ENCODE results near the gene ACAA2. TPM values are rescaled to one million over a fixed set of nuclear protein-coding genes. Genes with fewer than 3 reads are reported as not detected.
"Not testable (repeated sequence)": the region's sequence is repeated elsewhere in the genome, so short reads cannot be mapped to it uniquely, and the experiment has no call there.

Gene ACAA2
- polyA plus RNA-seq, 1 donor (not counting 4 experiments of a cell fraction or from before 2014, with no cell fraction given): 2.3 TPM

- Histone ChIP-seq H3K9me1 (ENCODE audit: control insufficient read depth, extremely low read depth, insufficient read depth, low read length) (no peaks in the 10 kb centered on the region), H4K20me1 (ENCODE audit: control insufficient read depth, extremely low read depth, insufficient read depth, low read length) (no peaks in the 10 kb centered on the region), H3K9ac (ENCODE audit: control insufficient read depth, extremely low read depth, insufficient read depth, low read length) (no peak overlapping the region), H2AFZ (ENCODE audit: control insufficient read depth, low read length) (no peak overlapping the region), H3K27me3 (ENCODE audit: control insufficient read depth, extremely low read depth, insufficient read depth, low read length) (no peaks in the 10 kb centered on the region), H3K4me2 (ENCODE audit: control insufficient read depth, extremely low read depth, insufficient read depth, low read depth, low read length) (no peak overlapping the region), H3K4me1 (ENCODE audit: control insufficient read depth, extremely low read depth, insufficient read depth, low read length) (peaks cover 11% of the 10 kb centered on the region), H3K79me2 (ENCODE audit: control insufficient read depth, insufficient read depth, low read length) (no peaks in the 10 kb centered on the region), H3K4me3 (ENCODE audit: control insufficient read depth in 2 of 3, extremely low read depth in 1 of 3, insufficient read depth in 2 of 3, low read depth in 1 of 3, low read length in 3 of 3) (no peak overlapping the region), H3K27ac (ENCODE audit: control insufficient read depth, insufficient read depth, low read length) (no peak overlapping the region), H3K36me3 (ENCODE audit: control insufficient read depth in 2 of 2, extremely low read depth in 1 of 2, insufficient read depth in 2 of 2, low read length in 2 of 2) (no peaks in the 10 kb centered on the region), H3K9me3 (ENCODE audit: control insufficient read depth, low read depth, low read length) (no peaks in the 10 kb centered on the region)
- FAIRE-seq (no peak), DNase-seq (ENCODE audit: low read depth, low spot score) (no peak)
- TF ChIP-seq, protein P1, sequence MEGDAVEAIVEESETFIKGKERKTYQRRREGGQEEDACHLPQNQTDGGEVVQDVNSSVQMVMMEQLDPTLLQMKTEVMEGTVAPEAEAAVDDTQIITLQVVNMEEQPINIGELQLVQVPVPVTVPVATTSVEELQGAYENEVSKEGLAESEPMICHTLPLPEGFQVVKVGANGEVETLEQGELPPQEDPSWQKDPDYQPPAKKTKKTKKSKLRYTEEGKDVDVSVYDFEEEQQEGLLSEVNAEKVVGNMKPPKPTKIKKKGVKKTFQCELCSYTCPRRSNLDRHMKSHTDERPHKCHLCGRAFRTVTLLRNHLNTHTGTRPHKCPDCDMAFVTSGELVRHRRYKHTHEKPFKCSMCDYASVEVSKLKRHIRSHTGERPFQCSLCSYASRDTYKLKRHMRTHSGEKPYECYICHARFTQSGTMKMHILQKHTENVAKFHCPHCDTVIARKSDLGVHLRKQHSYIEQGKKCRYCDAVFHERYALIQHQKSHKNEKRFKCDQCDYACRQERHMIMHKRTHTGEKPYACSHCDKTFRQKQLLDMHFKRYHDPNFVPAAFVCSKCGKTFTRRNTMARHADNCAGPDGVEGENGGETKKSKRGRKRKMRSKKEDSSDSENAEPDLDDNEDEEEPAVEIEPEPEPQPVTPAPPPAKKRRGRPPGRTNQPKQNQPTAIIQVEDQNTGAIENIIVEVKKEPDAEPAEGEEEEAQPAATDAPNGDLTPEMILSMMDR (optimal IDR thresholded peaks at IDR 0.05 in 1 of 3, IDR thresholded peaks at IDR 0.05 in 1 of 3, conservative IDR thresholded peaks at IDR 0.05 in 1 of 3; ENCODE audit: extremely low read depth in 1 of 3, insufficient read depth in 2 of 3, low read length in 3 of 3): no peak
- no peak for TF ChIP-seq EZH2 (IDR thresholded peaks at IDR 0.05; ENCODE audit: low read length)
- dilution Hi-C loops (cut with MboI; ENCODE audit: extremely low pct_ligation_motif_present, low sequenced_read_pairs): no loop called here
Observed at GRCh38 chr18:49811151-49811938, 2.0 kb downstream of the ACAA2 start.

GRCh38 chr18:49808553-49809191 lies 4.7 kb downstream of the ACAA2 start:
- H3K9me3 ChIP-seq (ENCODE audit: control insufficient read depth, low read depth, low read length); DNase-seq (ENCODE audit: low read depth, low spot score); H3K9me1 ChIP-seq (ENCODE audit: control insufficient read depth, extremely low read depth, insufficient read depth, low read length); H4K20me1 ChIP-seq (ENCODE audit: control insufficient read depth, extremely low read depth, insufficient read depth, low read length); H3K27me3 ChIP-seq (ENCODE audit: control insufficient read depth, extremely low read depth, insufficient read depth, low read length); H3K79me2 ChIP-seq (ENCODE audit: control insufficient read depth, insufficient read depth, low read length); dilution Hi-C loops (cut with MboI; ENCODE audit: extremely low pct_ligation_motif_present, low sequenced_read_pairs); H3K36me3 ChIP-seq (ENCODE audit: control insufficient read depth in 2 of 2, extremely low read depth in 1 of 2, insufficient read depth in 2 of 2, low read length in 2 of 2); FAIRE-seq; H3K4me2 ChIP-seq (ENCODE audit: control insufficient read depth, extremely low read depth, insufficient read depth, low read depth, low read length); H3K27ac ChIP-seq (ENCODE audit: control insufficient read depth, insufficient read depth, low read length); H3K4me1 ChIP-seq (ENCODE audit: control insufficient read depth, extremely low read depth, insufficient read depth, low read length); H2AFZ ChIP-seq (ENCODE audit: control insufficient read depth, low read length); H3K4me3 ChIP-seq (ENCODE audit: control insufficient read depth in 2 of 3, extremely low read depth in 1 of 3, insufficient read depth in 2 of 3, low read depth in 1 of 3, low read length in 3 of 3); H3K9ac ChIP-seq (ENCODE audit: control insufficient read depth, extremely low read depth, insufficient read depth, low read length): not testable (repeated sequence)

Data from keratinocyte (primary cell).